ENCODE data around the gene SDK1. TPM values are rescaled to one million over a fixed set of nuclear protein-coding genes. Genes with fewer than 3 reads are reported as not detected.

The SDK1 gene
- total and polyA plus RNA-seq, 2 of the 8 experiments (the other 6 are each of a cell fraction or from before 2014, with no cell fraction given) = 3.3 to 7.2 TPM

DNA sequence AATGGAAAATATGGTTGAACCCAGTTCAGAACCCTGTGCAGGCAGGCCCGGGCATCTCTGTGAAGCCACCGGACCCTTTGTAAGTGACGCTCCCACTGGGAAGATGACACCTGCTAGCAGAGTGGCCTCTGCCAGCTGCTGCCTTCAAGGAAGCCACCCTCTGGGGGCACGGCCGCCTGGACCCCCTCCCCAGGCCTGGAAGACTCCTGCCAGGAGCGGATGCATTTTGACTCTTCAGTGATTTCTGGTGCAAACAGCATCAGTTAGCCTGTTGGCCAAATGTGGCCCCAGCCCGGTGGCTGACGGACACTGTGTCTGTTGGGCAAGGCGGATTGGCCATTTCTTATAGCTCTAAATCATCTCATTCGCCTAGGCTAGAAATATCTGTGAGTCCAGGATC, 867.0 kb downstream of the SDK1 start:
- WGBS, 2 experiments (ENCODE audit: extremely low coverage in 1 of 2, insufficient coverage in 1 of 2, insufficient read length in 1 of 2, insufficient replicate concordance in 2 of 2, low coverage in 1 of 2, low lambda C conversion rate in 2 of 2, missing lambda C conversion rate in 1 of 2) = 94% methylated on average over 7 of the region's 10 CpGs; no CpG with 5 or more reads in 1 of the 2 experiments
- Histone ChIP-seq H3K4ac (replicated peaks; ENCODE audit: insufficient read length, low read depth, low read length) (no peak overlapping the region), H3K18ac (ENCODE audit: extremely low read depth, low read length) (no peak overlapping the region), H3K9ac (replicated peaks in 1 of 4; ENCODE audit: extremely low read depth in 1 of 4, low read depth in 3 of 4, low read length in 3 of 4) (no peak overlapping the region), H3K36me3 (ENCODE audit: control insufficient read depth in 2 of 4, insufficient read depth in 4 of 4, low read length in 3 of 4) (no peaks in the 10 kb centered on the region), H2AK5ac (ENCODE audit: low read depth, low read length) (no peak overlapping the region), H4K20me1 (replicated peaks in 1 of 2; ENCODE audit: control insufficient read depth in 1 of 2, insufficient read depth in 2 of 2, low read length in 2 of 2) (no peaks in the 10 kb centered on the region), H4K5ac (ENCODE audit: insufficient read length, low read depth, low read length) (no peak overlapping the region), H2BK20ac (ENCODE audit: low read length) (no peak overlapping the region), H3K56ac (replicated peaks; ENCODE audit: insufficient read length, low read depth, low read length) (no peak overlapping the region), H3K4me1 (replicated peaks in 1 of 4; ENCODE audit: control insufficient read depth in 3 of 4, insufficient read depth in 4 of 4, low read length in 3 of 4) (peaks cover 0 to 6% (median 3%) of the 10 kb centered on the region in 4 experiments; a peak in 2 of 7 replicates), H2BK15ac (ENCODE audit: low read length) (no peak overlapping the region), H2AFZ (ENCODE audit: low read length) (no peak overlapping the region), H3K23ac (ENCODE audit: insufficient read length) (no peak overlapping the region), H2BK5ac (ENCODE audit: low read depth, low read length) (no peak overlapping the region), H3K14ac (ENCODE audit: insufficient read length) (no peak overlapping the region), H3K27me3 (replicated peaks in 1 of 4; ENCODE audit: control insufficient read depth in 3 of 4, extremely low read depth in 1 of 4, insufficient read depth in 3 of 4, low read length in 3 of 4) (no peaks in the 10 kb centered on the region), H3K9me3 (ENCODE audit: insufficient read depth in 2 of 2, low read depth in 1 of 2, low read length in 1 of 2) (no peaks in the 10 kb centered on the region), H3K4me3 (ENCODE audit: extremely low read depth in 1 of 4, insufficient read depth in 2 of 4, low read depth in 3 of 4, low read length in 4 of 4) (no peak overlapping the region), H3K23me2 (ENCODE audit: low read depth, low read length) (no peaks in the 10 kb centered on the region), H3K79me2 (ENCODE audit: control insufficient read depth in 1 of 2, insufficient read depth in 2 of 2, low read length in 2 of 2) (no peaks in the 10 kb centered on the region), H3K27ac (ENCODE audit: low read depth, low read length) (no peak overlapping the region), H3K79me1 (ENCODE audit: low read depth, low read length) (no peaks in the 10 kb centered on the region), H4K8ac (ENCODE audit: extremely low read depth, insufficient read depth, low read length) (no peak overlapping the region), H2BK120ac (replicated peaks; ENCODE audit: low read depth, low read length) (no peak overlapping the region), H2BK12ac (ENCODE audit: low read depth, low read length) (no peak overlapping the region), H4K91ac (replicated peaks; ENCODE audit: insufficient read length, low read length) (no peak overlapping the region), H3K4me2 (ENCODE audit: insufficient read depth in 1 of 2, low read depth in 2 of 2, low read length in 2 of 2) (no peak overlapping the region)
- TF ChIP-seq SUZ12 (IDR thresholded peaks at IDR 0.05; ENCODE audit: low read length) (no peak), BACH1 (IDR thresholded peaks at IDR 0.05; ENCODE audit: low read length) (no peak)
- DNase-seq (ENCODE audit: low read depth in 1 of 2, low spot score in 2 of 2) (no peak), FAIRE-seq (no peak)
- POLR2A ChIA-PET (ENCODE audit: partially characterized antibody) = no interaction called here
- CTCF ChIA-PET (ENCODE audit: partially characterized antibody) = interaction anchor here (1.1 kb wide), 1 partner anchor 17 kb away, joined by 4 read pairs; no protein-coding TSS in a partner anchor
